Gastroesophageal sphincter (tissue), 4 donors: Measurements from ENCODE around the gene ZBTB7C. TPM values are rescaled to one million over a fixed set of nuclear protein-coding genes. Genes with fewer than 3 reads are reported as not detected.

Experiments
- ATAC-seq: fragments of 150-250 bp; one replicate; pipeline ENCODE4 v1.9.1; 2016; ENCODE audit warnings: mild to moderate bottlenecking, moderate library complexity
- H3K27ac ChIP-seq, 4 donors: fragments of 200-600 bp; sonication (generic) in 3 of 4; 1 replicate in 3 of 4; 2 replicates in 1 of 4; pipeline ENCODE4 v1.5.1; 2016 to 2019
- H3K27me3 ChIP-seq: fragments of 200-600 bp; sonication (generic); one replicate; pipeline ENCODE4 v1.5.1; 2019
- H3K36me3 ChIP-seq, 2 donors: fragments of 200-600 bp; sonication (generic); one replicate each; pipeline ENCODE4 v1.5.1; 2019; ENCODE audit warnings: control low read depth in 1 of 2
- H3K4me1 ChIP-seq, 3 donors: fragments of 200-600 bp; sonication (generic); 1 replicate in 2 of 3; 2 replicates in 1 of 3; pipeline ENCODE4 v1.5.1; 2016 to 2019; ENCODE audit warnings: control low read depth in 2 of 3
- H3K4me3 ChIP-seq, 2 donors: fragments of 200-600 bp; sonication (generic); one replicate each; pipeline ENCODE4 v1.5.1; 2019; ENCODE audit warnings: mild to moderate bottlenecking in 1 of 2, moderate library complexity in 1 of 2
- H3K9me3 ChIP-seq, 3 donors: fragments of 200-600 bp; sonication (generic); one replicate each; pipeline ENCODE4 v1.5.1; 2017 to 2019; ENCODE audit warnings: control low read depth in 2 of 3
- EP300 ChIP-seq: sonication (generic); formaldehyde crosslinking; IDR thresholded peaks from one replicate; pipeline ENCODE4 v1.6.1; 2017; ENCODE audit warnings: antibody characterized with exemption, mild to moderate bottlenecking
- POLR2A ChIP-seq, 2 donors: fragments of 450-650 bp; IDR thresholded peaks; one replicate each; pipeline ENCODE4 v1.6.1; 2017; ENCODE audit warnings: antibody characterized with exemption in 2 of 2, mild to moderate bottlenecking in 2 of 2, moderate library complexity in 1 of 2
- POLR2AphosphoS5 ChIP-seq: sonication (generic); formaldehyde crosslinking; IDR thresholded peaks from one replicate; pipeline ENCODE4 v1.6.1; 2017; ENCODE audit warnings: antibody characterized with exemption
- WGBS, 2 donors: methylation state at CpG; one replicate each; pipeline ENCODE4 v1.1.5; 2018; ENCODE audit warnings: low coverage in 1 of 2; 5-methylcytosine and 5-hydroxymethylcytosine counted together
- total RNA-seq, 4 donors: library from RNA; depleted of rRNA; stranded (reverse); fragments of >200 nt; gene quantifications; one replicate each; pipeline ENCODE4 v1.1.0, GENCODE V29; 2016
- TF ChIP-seq, protein P1 (sequence below), 4 experiments: fragments of 200-600 bp in 2 of 4; fragments of 450-650 bp in 2 of 4; sonication (generic) in 1 of 4; IDR thresholded peaks; one replicate each; pipeline ENCODE4 v1.5.1; 2017 to 2019; ENCODE audit warnings: antibody characterized with exemption in 4 of 4, mild to moderate bottlenecking in 2 of 4, moderate library complexity in 2 of 4

ZBTB7C gene
- total RNA-seq, 4 donors from 2014 or later, result 7.8 to 15.4 (median 11.8) TPM

GRCh38 chr18:48036641-48037421 is 372.4 kb downstream of the ZBTB7C start:
- H3K4me1 ChIP-seq, result peaks cover 0 to 7% (median 0%) of the 10 kb centered on the region in 3 donors
- no peaks in the 10 kb centered on the region for H3K9me3 ChIP-seq
- H3K36me3 ChIP-seq, result peaks cover 0 to 15% of the 10 kb centered on the region in 2 donors
- no peak overlapping the region for H3K27ac ChIP-seq
- TF ChIP-seq, protein P1, sequence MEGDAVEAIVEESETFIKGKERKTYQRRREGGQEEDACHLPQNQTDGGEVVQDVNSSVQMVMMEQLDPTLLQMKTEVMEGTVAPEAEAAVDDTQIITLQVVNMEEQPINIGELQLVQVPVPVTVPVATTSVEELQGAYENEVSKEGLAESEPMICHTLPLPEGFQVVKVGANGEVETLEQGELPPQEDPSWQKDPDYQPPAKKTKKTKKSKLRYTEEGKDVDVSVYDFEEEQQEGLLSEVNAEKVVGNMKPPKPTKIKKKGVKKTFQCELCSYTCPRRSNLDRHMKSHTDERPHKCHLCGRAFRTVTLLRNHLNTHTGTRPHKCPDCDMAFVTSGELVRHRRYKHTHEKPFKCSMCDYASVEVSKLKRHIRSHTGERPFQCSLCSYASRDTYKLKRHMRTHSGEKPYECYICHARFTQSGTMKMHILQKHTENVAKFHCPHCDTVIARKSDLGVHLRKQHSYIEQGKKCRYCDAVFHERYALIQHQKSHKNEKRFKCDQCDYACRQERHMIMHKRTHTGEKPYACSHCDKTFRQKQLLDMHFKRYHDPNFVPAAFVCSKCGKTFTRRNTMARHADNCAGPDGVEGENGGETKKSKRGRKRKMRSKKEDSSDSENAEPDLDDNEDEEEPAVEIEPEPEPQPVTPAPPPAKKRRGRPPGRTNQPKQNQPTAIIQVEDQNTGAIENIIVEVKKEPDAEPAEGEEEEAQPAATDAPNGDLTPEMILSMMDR (IDR thresholded peaks at IDR 0.05), result no peak
- TF ChIP-seq POLR2AphosphoS5 (no peak), EP300 (no peak), POLR2A (IDR thresholded peaks at IDR 0.05) (no peak)
- 72 to 100% methylated on average over 3 to 12 of the region's 14 CpGs for WGBS, 2 donors
- no peak overlapping the region for H3K4me3 ChIP-seq
- peak; percentile 39 for ATAC-seq
- no peaks in the 10 kb centered on the region for H3K27me3 ChIP-seq

GRCh38 chr18:48036226-48036625 is 373.0 kb downstream of the ZBTB7C start:
- ATAC-seq, result peak; percentile 47
- Histone ChIP-seq H3K9me3 (no peaks in the 10 kb centered on the region), H3K36me3 (peaks cover 0 to 15% of the 10 kb centered on the region in 2 donors), H3K27ac (peak overlapping the region in 1 of 4 donors; percentile 24), H3K4me1 (peaks cover 0 to 9% (median 0%) of the 10 kb centered on the region in 3 donors), H3K27me3 (no peaks in the 10 kb centered on the region), H3K4me3 (no peak overlapping the region)
- WGBS, 2 donors, result 100% methylated on average over 1 of the region's 6 CpGs
- TF ChIP-seq EP300 (no peak), POLR2A (IDR thresholded peaks at IDR 0.05) (no peak), POLR2AphosphoS5 (no peak)
- TF ChIP-seq, protein P1 (IDR thresholded peaks at IDR 0.05), result no peak

DNA sequence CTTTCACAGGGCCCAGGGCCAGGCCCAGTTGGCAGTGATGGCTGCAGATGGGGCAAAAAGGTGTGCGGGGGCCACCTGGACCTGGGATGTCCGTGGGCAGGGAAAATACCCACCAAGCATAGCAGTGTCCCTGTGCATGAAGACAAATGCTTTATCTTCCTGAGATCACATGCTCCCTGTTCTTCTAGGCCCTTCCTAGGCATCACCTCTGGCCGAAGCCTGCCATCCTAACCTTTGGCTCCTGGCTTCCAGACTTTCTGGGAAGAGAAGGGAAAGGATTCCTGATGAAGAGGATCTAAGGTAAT is 373.7 kb downstream of the ZBTB7C start:
- TF ChIP-seq POLR2AphosphoS5, result no peak
- TF ChIP-seq EP300, result no peak
- no peak for TF ChIP-seq POLR2A (IDR thresholded peaks at IDR 0.05)
- TF ChIP-seq, protein P1 (IDR thresholded peaks at IDR 0.05), result no peak
- no peaks in the 10 kb centered on the region for H3K27me3 ChIP-seq
- 86 to 100% methylated on average over 1 to 3 of the region's 3 CpGs for WGBS, 2 donors
- no peak for ATAC-seq
- no peaks in the 10 kb centered on the region for H3K9me3 ChIP-seq
- H3K4me3 ChIP-seq, result no peak overlapping the region
- peaks cover 0 to 10% of the 10 kb centered on the region in 2 donors for H3K36me3 ChIP-seq
- H3K4me1 ChIP-seq, result peaks cover 0 to 11% (median 0%) of the 10 kb centered on the region in 3 donors
- H3K27ac ChIP-seq, result no peak overlapping the region

GRCh38 chr18:48034651-48035555 is 374.3 kb downstream of the ZBTB7C start:
- WGBS, 2 donors, result 85 to 88% methylated on average over 8 to 13 of the region's 16 CpGs
- Histone ChIP-seq H3K4me3 (no peak overlapping the region), H3K4me1 (peaks cover 0 to 11% (median 0%) of the 10 kb centered on the region in 3 donors), H3K27me3 (no peaks in the 10 kb centered on the region), H3K27ac (no peak overlapping the region), H3K9me3 (no peaks in the 10 kb centered on the region), H3K36me3 (peaks cover 0 to 4% of the 10 kb centered on the region in 2 donors)
- TF ChIP-seq POLR2AphosphoS5, result no peak
- TF ChIP-seq EP300, result no peak
- TF ChIP-seq, protein P1 (IDR thresholded peaks at IDR 0.05), result no peak
- no peak for TF ChIP-seq POLR2A (IDR thresholded peaks at IDR 0.05)
- ATAC-seq, result no peak
